Measurements from ENCODE around the gene RILP. TPM values are rescaled to one million over a fixed set of nuclear protein-coding genes. Genes with fewer than 3 reads are reported as not detected.

Gene RILP
- total RNA-seq, 1 donor from 2014 or later: 7.9 TPM

- DNase-seq (ENCODE audit: low read depth): no peak
- Histone ChIP-seq H3K36me3 (ENCODE audit: control insufficient read depth, insufficient read depth, low read length) (no peaks in the 10 kb centered on the region), H3K27me3 (ENCODE audit: control insufficient read depth, insufficient read depth, low read length) (peaks cover 3% of the 10 kb centered on the region), H3K4me3 (ENCODE audit: low read depth, low read length) (no peak overlapping the region)
- no peak for TF ChIP-seq CTCF (IDR thresholded peaks at IDR 0.05; ENCODE audit: insufficient read depth, low read length, poor library complexity, severe bottlenecking)
These were observed 26.5 kb downstream of the RILP start for GRCh38 chr17:1623057-1623630.

- TF ChIP-seq CTCF (IDR thresholded peaks at IDR 0.05; ENCODE audit: insufficient read depth, low read length, poor library complexity, severe bottlenecking): no peak
These were observed 28.3 kb downstream of the RILP start for GRCh38 chr17:1621273-1621954.

GRCh38 chr17:1620486-1620885 is 29.2 kb downstream of the RILP start:
- no peak overlapping the region for H3K4me3 ChIP-seq (ENCODE audit: low read depth, low read length)
- DNase-seq (ENCODE audit: low read depth): no peak
- no peaks in the 10 kb centered on the region for H3K27me3 ChIP-seq (ENCODE audit: control insufficient read depth, insufficient read depth, low read length)
- H3K36me3 ChIP-seq (ENCODE audit: control insufficient read depth, insufficient read depth, low read length): no peaks in the 10 kb centered on the region
- TF ChIP-seq CTCF (IDR thresholded peaks at IDR 0.05; ENCODE audit: insufficient read depth, low read length, poor library complexity, severe bottlenecking): no peak

More at GRCh38 chr17:1621273-1621954, 28.3 kb downstream of the RILP start:
- DNase-seq (ENCODE audit: low read depth): no peak
- Histone ChIP-seq H3K4me3 (ENCODE audit: low read depth, low read length) (no peak overlapping the region), H3K36me3 (ENCODE audit: control insufficient read depth, insufficient read depth, low read length) (no peaks in the 10 kb centered on the region), H3K27me3 (ENCODE audit: control insufficient read depth, insufficient read depth, low read length) (no peaks in the 10 kb centered on the region)

DNA sequence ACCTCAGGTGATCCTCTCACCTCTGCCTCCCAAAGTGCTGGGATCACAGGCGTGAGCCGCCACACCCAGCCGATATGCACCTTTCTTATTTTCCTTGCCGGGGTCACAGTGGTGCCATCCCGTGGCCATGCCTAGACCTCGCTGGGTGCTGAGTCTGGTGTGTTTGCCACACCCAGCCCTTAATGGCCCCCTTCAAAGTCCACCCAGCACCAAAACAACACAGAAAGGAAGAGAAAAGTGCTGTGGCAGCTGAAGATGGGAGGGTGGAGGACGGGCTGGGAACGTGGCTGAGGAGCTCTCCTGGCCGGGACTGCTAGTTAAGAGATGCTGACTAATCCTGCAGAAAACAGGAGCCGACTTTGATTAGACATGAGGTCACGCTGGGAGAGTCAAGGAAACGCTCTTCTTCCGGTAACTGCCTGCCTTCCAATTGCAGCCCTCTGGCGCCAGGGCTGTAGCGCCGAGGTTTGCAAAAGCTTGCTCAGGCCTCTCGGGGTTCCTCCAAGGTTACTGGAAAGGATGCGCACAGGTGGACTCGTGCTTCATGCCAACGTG is 32.0 kb downstream of the RILP start:
- peak; percentile 28 for DNase-seq (ENCODE audit: low read depth)
- Histone ChIP-seq H3K36me3 (ENCODE audit: control insufficient read depth, insufficient read depth, low read length) (no peaks in the 10 kb centered on the region), H3K4me3 (ENCODE audit: low read depth, low read length) (no peak overlapping the region), H3K27me3 (ENCODE audit: control insufficient read depth, insufficient read depth, low read length) (no peaks in the 10 kb centered on the region)
- no peak for TF ChIP-seq CTCF (IDR thresholded peaks at IDR 0.05; ENCODE audit: insufficient read depth, low read length, poor library complexity, severe bottlenecking)

GRCh38 chr17:1616101-1616500 is 33.6 kb downstream of the RILP start:
- no peak for DNase-seq (ENCODE audit: low read depth)
- H3K4me3 ChIP-seq (ENCODE audit: low read depth, low read length): no peak overlapping the region
- no peak for TF ChIP-seq CTCF (IDR thresholded peaks at IDR 0.05; ENCODE audit: insufficient read depth, low read length, poor library complexity, severe bottlenecking)
- no peaks in the 10 kb centered on the region for H3K36me3 ChIP-seq (ENCODE audit: control insufficient read depth, insufficient read depth, low read length)
- no peaks in the 10 kb centered on the region for H3K27me3 ChIP-seq (ENCODE audit: control insufficient read depth, insufficient read depth, low read length)
